ENCODE data around the gene NEUROD6. TPM values are rescaled to one million over a fixed set of nuclear protein-coding genes. Genes with fewer than 3 reads are reported as not detected.

Gene NEUROD6
- total RNA-seq, 1 donor from 2014 or later = not detected

DNA sequence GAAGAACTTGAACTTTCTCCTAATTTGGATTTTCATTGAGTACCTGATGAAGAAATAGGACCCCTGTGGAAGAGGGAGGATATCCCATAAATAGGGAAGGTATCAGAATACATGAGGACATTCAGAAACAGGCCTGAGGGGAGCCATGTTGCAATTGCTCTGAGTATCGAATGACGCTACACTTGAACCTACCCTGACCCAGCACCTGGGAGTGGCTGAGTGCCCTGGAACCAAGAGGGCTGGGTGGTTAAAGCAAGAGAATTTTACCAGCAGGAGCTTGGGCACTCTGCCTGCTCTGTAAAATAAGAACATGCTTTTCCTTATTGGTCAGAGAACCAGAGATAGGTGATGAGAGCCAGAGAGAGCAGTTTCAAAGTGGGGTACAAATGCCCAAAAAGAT lies 7.2 kb downstream of the NEUROD6 start:
- no peak for ATAC-seq

GRCh38 chr7:31327071-31327470 lies 13.5 kb downstream of the NEUROD6 start:
- no peak for ATAC-seq

DNA sequence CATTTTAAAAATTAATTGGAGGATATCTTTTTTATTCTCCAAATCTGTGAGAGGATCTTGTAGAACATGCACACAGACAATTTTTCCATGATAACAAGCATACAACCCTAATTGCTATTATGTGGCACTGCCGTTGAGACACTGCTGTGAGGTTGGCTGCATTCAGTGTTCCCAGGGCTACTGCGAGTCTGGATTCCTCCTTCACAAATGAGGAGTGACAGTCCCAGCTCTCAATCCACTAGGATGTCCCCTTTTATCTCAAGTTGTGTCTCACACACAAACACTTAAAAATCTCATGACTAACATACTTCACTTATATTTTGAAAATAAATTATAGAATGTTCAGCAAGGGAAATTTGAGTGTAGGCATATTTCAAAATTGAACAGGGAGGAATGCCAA lies 14.1 kb downstream of the NEUROD6 start:
- no peak for ATAC-seq

- no peak for ATAC-seq
These were observed 17.4 kb downstream of the NEUROD6 start for GRCh38 chr7:31323101-31323500.

DNA sequence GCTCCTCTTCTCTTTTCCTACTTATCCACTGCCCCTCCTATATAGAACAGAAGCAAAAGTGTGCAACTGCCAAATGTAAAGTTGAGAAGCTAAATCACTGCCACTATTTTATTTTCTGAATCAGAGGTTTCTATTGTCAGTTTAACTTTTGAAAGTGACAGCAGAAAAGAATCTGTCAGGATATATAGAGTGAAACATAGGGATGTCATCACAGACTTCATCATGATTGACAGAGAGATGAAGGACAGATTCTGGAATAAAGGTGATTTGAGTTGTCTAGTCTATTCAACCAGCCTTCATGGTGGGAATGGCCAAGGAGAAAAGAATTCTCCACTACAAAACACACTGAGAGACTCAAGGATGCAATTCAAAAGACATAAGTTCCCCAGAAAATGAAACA lies 19.9 kb downstream of the NEUROD6 start:
- ATAC-seq = no peak

DNA sequence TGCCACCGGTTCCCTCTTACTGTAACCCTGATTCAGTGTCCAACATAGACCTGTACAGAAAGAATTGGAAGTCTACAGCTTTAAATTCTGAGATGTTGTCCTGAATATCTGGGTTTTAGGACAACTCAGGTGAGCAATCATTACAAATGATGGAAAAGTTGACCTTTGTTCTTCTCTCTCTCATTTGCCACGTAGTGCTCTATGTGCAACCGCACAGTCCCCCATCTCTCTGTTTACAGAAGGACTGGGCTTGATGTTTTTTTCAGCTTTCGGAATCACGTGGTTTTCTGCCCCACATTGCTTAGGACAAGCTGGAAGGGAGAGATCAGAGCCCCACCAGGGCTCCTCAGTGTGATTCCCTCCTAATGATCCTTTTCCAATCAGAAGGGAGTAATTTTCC lies 22.2 kb downstream of the NEUROD6 start:
- ATAC-seq = no peak

DNA sequence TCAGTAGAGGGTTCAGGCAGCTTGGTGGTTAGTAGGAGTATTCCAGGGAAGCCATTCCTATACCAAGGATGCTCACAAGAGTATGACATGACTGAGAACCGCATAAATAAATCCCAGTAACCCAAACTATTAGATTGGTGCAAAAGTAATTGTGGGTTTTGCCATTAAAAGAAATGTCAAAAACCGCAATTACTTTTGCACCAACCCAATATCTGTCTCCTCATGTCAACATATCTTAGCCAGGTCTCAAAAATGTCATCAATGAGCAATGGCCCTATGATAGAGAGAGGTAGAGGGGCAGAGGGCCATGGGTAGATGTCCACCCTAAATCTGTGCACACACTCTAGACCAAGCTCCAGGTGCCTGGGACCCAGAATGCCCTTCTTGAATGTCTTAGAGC lies 23.6 kb downstream of the NEUROD6 start:
- no peak for ATAC-seq

DNA sequence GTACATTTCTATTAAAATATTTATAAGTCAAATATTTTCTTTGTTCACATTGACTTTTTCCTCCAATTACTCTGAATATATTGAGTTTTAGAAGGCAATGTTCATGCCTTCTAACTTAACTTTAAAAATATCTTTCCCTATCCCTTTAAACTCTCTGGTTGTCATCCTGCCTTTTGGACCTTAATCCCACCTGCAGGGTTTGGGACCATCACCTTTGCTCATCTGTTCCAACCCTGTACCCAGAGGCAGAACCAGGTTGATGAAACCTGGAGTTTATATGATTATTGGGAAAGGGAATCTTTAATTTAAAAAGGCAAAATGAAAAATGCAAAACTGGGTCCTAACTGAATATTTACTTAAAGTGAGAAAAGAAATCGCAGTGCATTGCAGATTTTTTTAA lies 24.8 kb downstream of the NEUROD6 start:
- ATAC-seq = no peak

DNA sequence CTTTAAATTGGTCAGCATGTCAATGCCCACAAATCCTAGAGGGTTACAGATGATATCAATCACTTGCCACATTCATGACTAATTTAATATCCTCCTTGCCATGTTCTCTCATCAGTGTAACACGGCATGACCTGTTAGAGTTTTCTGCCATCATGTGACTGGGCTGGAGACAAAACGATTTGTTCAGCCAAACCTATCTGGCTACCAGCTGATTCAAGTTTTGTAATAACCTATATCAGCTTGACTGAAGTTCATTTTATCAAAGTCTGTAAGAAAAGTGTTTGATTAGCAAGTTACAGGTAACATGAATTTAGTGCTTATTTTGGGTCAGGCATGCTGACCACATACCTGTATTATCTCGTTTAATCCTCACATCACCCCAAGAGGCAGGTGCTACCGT lies 25.7 kb downstream of the NEUROD6 start:
- ATAC-seq = no peak

- ATAC-seq = no peak
These were observed 27.6 kb downstream of the NEUROD6 start for GRCh38 chr7:31312889-31313288.

DNA sequence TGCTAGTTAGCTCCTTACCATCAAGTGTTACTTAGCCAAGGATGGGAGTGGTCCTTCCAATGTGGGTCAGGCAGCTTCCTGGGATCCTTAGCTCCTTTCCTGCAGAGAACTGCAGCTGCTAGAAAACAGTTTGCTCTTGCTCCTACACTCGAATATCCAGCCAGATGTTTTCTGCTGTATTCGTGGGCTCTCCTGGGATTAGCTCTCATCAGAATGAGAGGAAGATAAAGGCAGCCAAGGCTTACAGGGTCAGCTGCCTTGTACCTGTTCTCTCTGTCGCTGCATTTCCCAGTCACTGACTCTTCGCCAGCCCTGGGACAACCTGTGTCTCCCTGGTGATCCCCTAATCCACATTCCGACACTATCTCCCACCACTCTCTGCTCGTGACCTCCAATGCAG lies 29.0 kb downstream of the NEUROD6 start:
- ATAC-seq = no peak

- ATAC-seq = no peak
These were observed 30.1 kb downstream of the NEUROD6 start for GRCh38 chr7:31310321-31310935.

DNA sequence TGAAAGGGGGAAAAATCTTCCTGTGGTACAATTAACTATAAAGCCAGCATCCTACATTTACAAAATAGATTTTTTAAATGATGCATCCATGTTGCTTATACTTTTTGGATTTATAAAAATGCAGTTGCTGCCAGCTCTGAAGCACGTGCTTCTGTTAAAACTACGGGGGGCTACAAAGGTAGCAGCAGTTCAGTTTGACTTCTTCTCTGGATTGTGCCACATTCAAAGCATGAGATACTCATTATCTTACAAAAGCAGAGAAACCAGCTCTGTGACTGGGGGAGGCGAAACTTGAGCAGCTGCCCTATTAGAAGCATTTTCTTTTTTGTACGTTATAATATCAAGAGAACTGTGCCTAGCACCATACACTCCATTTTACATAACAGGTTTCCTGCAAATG lies 31.1 kb downstream of the NEUROD6 start:
- ATAC-seq = no peak

GRCh38 chr7:31308652-31309051 lies 31.9 kb downstream of the NEUROD6 start:
- no peak for ATAC-seq

DNA sequence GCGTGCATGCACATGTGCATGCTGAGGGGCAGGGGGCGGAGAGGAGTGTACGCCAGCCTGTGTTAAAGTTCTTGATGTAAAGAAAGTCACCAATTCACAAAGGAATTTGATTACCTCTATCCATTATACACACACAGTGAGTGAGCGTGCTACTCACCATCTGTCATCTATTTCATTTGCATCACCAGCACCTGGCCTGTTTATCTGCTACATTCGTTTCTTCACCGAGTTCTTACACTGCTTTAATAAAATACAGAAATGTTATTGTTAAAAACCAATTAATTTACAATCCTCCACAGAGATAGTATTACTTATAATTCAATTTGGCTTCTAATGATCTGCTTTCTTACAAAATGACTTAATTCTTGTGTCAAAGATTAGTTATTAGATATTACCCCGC lies 32.6 kb downstream of the NEUROD6 start:
- ATAC-seq = no peak

- no peak for ATAC-seq
These were observed 35.3 kb downstream of the NEUROD6 start for GRCh38 chr7:31305260-31305659.

DNA sequence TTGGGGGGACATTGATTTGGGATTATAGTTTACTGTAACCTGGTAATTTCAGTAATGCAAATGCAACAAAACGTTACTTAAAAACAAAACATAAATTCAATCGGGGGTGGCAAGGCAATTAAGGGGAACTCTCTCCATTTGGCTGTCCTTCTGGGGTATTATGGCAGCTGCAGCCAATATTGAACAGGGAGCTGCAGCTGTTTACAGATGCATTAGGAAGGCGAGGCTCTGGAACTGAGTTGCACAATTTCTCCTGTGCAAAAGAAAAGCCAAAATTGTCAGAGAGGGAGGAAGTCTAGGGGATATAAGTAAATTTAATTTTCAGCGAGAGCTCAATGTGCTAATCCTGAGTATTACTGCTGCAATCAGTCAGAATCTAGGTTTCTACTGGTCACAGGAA lies 36.1 kb downstream of the NEUROD6 start:
- no peak for ATAC-seq

- ATAC-seq = no peak
These were observed 38.2 kb downstream of the NEUROD6 start for GRCh38 chr7:31302356-31302755.

- no peak for ATAC-seq
These were observed 41.2 kb downstream of the NEUROD6 start for GRCh38 chr7:31299336-31299735.

DNA sequence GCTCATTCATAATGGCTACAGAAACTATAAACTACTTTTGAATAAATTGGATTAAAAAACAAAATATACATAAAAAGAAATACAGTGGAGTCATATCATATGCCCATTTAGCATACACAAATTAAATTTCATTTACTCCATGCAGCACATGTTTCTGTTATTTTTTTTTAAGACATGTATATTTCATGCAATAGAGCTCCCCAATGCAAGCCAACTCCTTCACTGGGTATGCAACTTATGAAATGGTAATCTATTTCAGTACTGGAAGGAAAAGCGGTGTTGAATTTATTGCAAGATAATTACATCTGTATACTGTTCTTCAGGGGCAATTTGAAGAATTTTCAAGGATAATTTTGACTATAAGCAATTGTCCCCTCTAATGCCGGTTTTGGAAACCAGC lies 49.9 kb downstream of the NEUROD6 start:
- ATAC-seq = no peak

Other genes starting within 250 kb of the NEUROD6 start
- 0.28 TPM for gene ITPRID1, start 173.4 kb upstream of the NEUROD6 start, total RNA-seq